Gastrocnemius medialis (tissue), 4 donors: ENCODE results near the gene PALM3. TPM values are rescaled to one million over a fixed set of nuclear protein-coding genes. Genes with fewer than 3 reads are reported as not detected.

Experiments used
- ATAC-seq, 2 donors: fragments of 150-250 bp; one replicate each; pipeline ENCODE4 v1.9.1; 2016
- DNase-seq, 2 donors: peaks; one replicate each; pipeline ENCODE4 v3.0.0-alpha.2; 2019
- H3K27ac ChIP-seq, 4 donors: fragments of 200-600 bp; sonication (generic); 1 replicate in 1 of 4; 2 replicates in 3 of 4; pipeline ENCODE4 v1.5.1; 2016 to 2018; ENCODE audit warnings: mild to moderate bottlenecking in 2 of 4, moderate library complexity in 1 of 4
- H3K27me3 ChIP-seq, 3 donors: fragments of 200-600 bp; sonication (generic) in 2 of 3; 1 replicate in 1 of 3; 2 replicates in 2 of 3; pipeline versions ENCODE4 v1.5.1 to v1.6.0; 2016 to 2019; ENCODE audit warnings: mild to moderate bottlenecking in 1 of 3, moderate library complexity in 1 of 3
- H3K36me3 ChIP-seq, 2 donors: fragments of 200-600 bp; sonication (generic) in 1 of 2; one replicate each; pipeline ENCODE4 v1.5.1; 2017 to 2018
- H3K4me1 ChIP-seq, 2 donors: fragments of 200-600 bp; sonication (generic) in 1 of 2; one replicate each; pipeline ENCODE4 v1.5.1; 2016 to 2017; ENCODE audit warnings: mild to moderate bottlenecking in 2 of 2
- H3K4me3 ChIP-seq, 4 donors: fragments of 200-600 bp; sonication (generic) in 3 of 4; 1 replicate in 1 of 4; 2 replicates in 3 of 4; pipeline ENCODE4 v1.5.1; 2016 to 2019; ENCODE audit warnings: mild to moderate bottlenecking in 2 of 4
- H3K9me3 ChIP-seq, 3 donors: fragments of 200-600 bp; sonication (generic) in 2 of 3; 1 replicate in 1 of 3; 2 replicates in 2 of 3; pipeline ENCODE4 v1.5.1; 2016 to 2019
- POLR2A ChIP-seq, 2 donors: fragments of 450-650 bp; IDR thresholded peaks; one replicate each; pipeline ENCODE4 v1.6.1; 2017; ENCODE audit warnings: antibody characterized with exemption in 2 of 2, mild to moderate bottlenecking in 2 of 2, moderate library complexity in 2 of 2
- in situ Hi-C, 4 donors: fragments of 200-750 bp; cut with MboI; loops; one replicate each; pipeline versions ENCODE4 v1.15.0 to v1.8.0; 2017; ENCODE audit warnings: low sequenced_read_pairs in 4 of 4
- intact Hi-C: fragments of 100-400 bp; cut with DNase I; formaldehyde crosslinking; loops from one replicate; pipeline ENCODE4 v1.15.1; 2023; ENCODE audit warnings: low total_unique reads
- total RNA-seq, 4 donors: library from RNA; depleted of rRNA; stranded (reverse); fragments of >200 nt; gene quantifications; one replicate each; pipeline versions ENCODE4 v1.1.0 to v1.2.3, GENCODE V29; 2016
- TF ChIP-seq, protein P1 (sequence below), 5 experiments: fragments of 450-650 bp in 3 of 5; fragments of 200-600 bp in 2 of 5; sonication (generic) in 2 of 5; IDR thresholded peaks in 4 of 5; conservative IDR thresholded peaks in 1 of 5; 1 replicate in 4 of 5; 2 replicates in 1 of 5; pipeline ENCODE4 v1.5.1; 2016 to 2019; ENCODE audit warnings: antibody characterized with exemption in 5 of 5, mild to moderate bottlenecking in 3 of 5, moderate library complexity in 3 of 5

The PALM3 gene
- total RNA-seq, 4 donors from 2014 or later = not detected

DNA sequence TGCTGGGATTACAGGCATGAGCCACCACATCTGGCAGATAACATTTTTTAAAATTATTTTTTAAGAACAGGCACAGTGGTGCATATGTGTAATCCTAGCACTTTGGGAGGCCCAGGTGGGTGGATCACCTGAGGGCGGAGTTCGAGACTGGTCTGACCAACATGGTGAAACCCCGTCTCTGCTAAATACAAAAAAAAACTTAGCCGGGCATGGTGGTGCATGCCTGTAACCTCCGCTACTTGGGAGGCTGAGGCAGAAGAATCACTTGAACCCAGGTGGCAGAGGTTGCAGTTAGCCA, 631 bp upstream of the PALM3 start:
- DNase-seq (no peak), ATAC-seq (no peak)
- intact Hi-C loops = no loop called here
- no peaks in the 10 kb centered on the region for H3K9me3 ChIP-seq
- in situ Hi-C loops = loop anchor here (25.0 kb wide), 2 partner anchors 450 to 475 kb away; no protein-coding TSS in a partner anchor
- no peaks in the 10 kb centered on the region for H3K36me3 ChIP-seq
- H3K27ac ChIP-seq = no peak overlapping the region
- no peak overlapping the region for H3K4me3 ChIP-seq
- H3K27me3 ChIP-seq = peaks cover 20 to 49% (median 35%) of the 10 kb centered on the region in 3 donors
- H3K4me1 ChIP-seq = peaks cover 0 to 4% of the 10 kb centered on the region in 2 donors
- TF ChIP-seq POLR2A (IDR thresholded peaks at IDR 0.05) = no peak
- TF ChIP-seq, protein P1, sequence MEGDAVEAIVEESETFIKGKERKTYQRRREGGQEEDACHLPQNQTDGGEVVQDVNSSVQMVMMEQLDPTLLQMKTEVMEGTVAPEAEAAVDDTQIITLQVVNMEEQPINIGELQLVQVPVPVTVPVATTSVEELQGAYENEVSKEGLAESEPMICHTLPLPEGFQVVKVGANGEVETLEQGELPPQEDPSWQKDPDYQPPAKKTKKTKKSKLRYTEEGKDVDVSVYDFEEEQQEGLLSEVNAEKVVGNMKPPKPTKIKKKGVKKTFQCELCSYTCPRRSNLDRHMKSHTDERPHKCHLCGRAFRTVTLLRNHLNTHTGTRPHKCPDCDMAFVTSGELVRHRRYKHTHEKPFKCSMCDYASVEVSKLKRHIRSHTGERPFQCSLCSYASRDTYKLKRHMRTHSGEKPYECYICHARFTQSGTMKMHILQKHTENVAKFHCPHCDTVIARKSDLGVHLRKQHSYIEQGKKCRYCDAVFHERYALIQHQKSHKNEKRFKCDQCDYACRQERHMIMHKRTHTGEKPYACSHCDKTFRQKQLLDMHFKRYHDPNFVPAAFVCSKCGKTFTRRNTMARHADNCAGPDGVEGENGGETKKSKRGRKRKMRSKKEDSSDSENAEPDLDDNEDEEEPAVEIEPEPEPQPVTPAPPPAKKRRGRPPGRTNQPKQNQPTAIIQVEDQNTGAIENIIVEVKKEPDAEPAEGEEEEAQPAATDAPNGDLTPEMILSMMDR (IDR thresholded peaks at IDR 0.05 in 4 of 5, conservative IDR thresholded peaks at IDR 0.05 in 1 of 5) = no peak

DNA sequence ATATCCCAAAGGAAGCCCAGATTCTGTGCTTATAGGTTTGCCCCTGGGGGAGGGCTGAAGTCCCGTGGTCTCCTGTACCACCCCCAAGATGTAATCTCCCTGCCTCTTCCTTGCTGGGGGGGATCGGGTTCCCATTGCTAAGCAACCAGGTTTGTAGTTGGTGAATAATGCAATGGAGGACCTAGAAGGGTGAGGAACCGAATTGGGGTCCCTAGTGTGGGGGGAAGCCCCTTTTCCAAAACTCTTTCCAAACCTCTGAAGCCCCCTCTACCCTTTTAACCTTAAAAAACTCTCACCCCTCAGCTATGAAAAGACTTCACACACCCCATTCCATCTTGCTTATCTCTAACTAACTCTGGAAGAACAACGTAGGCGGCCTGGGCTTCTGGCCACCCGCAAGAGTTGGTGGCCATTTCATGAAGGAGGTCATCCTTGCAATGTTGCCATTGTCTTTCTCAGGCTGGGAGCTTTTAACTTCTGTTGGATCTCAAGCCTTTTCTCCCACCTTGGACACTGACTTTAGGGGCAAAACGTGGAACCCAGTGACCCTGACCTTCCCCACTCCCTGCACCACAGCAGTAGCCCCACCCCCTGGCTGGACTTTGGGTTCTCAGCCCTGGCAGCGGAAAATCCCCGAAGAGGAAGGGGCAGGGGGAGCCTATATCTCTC, 661 bp downstream of the PALM3 start:
- peaks cover 0 to 4% of the 10 kb centered on the region in 2 donors for H3K4me1 ChIP-seq
- H3K27me3 ChIP-seq = peaks cover 20 to 60% (median 42%) of the 10 kb centered on the region in 3 donors
- no peak overlapping the region for H3K27ac ChIP-seq
- no peak for TF ChIP-seq POLR2A (IDR thresholded peaks at IDR 0.05)
- TF ChIP-seq, protein P1 (IDR thresholded peaks at IDR 0.05 in 4 of 5, conservative IDR thresholded peaks at IDR 0.05 in 1 of 5) = no peak
- H3K9me3 ChIP-seq = no peaks in the 10 kb centered on the region
- DNase-seq (no peak), ATAC-seq (no peak)
- in situ Hi-C loops (loop anchor here (25.0 kb wide), 2 partner anchors 449 to 474 kb away; no protein-coding TSS in a partner anchor), intact Hi-C loops (no loop called here)
- no peaks in the 10 kb centered on the region for H3K36me3 ChIP-seq
- no peak overlapping the region for H3K4me3 ChIP-seq

GRCh38 chr19:14059652-14060155, 2.2 kb downstream of the PALM3 start:
- no peaks in the 10 kb centered on the region for H3K9me3 ChIP-seq
- DNase-seq = no peak
- no peak overlapping the region for H3K4me3 ChIP-seq
- H3K27ac ChIP-seq = no peak overlapping the region
- in situ Hi-C loops = loop anchor here (10.0 to 25.0 kb wide), 3 partner anchors 165 to 472 kb away; no protein-coding TSS in a partner anchor
- intact Hi-C loops = no loop called here
- H3K4me1 ChIP-seq = peaks cover 0 to 4% of the 10 kb centered on the region in 2 donors
- no peak for ATAC-seq
- TF ChIP-seq POLR2A (IDR thresholded peaks at IDR 0.05) = no peak
- TF ChIP-seq, protein P1 (IDR thresholded peaks at IDR 0.05 in 4 of 5, conservative IDR thresholded peaks at IDR 0.05 in 1 of 5) = no peak
- H3K36me3 ChIP-seq = no peaks in the 10 kb centered on the region
- H3K27me3 ChIP-seq = peaks cover 20 to 60% (median 42%) of the 10 kb centered on the region in 3 donors

DNA sequence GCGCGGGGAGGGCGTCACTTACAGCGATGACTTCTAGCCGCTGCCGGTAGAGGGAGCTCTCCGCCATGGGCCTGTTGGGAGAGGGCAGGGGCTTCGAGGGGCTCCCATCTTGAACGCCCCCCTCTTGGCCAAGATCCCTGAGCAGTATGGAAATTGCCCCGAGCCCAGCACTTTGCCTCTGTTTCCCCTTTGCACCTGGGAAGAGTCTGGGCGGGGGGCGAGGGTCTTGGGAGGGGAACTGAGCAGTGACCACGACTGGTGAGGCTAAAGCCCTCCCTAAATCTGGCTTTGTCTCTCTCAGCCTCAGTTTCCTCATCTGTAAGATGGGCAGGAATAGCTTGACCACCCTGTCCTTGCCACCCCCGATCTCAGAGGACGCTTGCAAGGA, 2.8 kb downstream of the PALM3 start:
- Histone ChIP-seq H3K36me3 (no peaks in the 10 kb centered on the region), H3K27me3 (peaks cover 20 to 60% (median 42%) of the 10 kb centered on the region in 3 donors), H3K4me3 (no peak overlapping the region), H3K9me3 (no peaks in the 10 kb centered on the region), H3K4me1 (peaks cover 0 to 4% of the 10 kb centered on the region in 2 donors), H3K27ac (no peak overlapping the region)
- DNase-seq (no peak), ATAC-seq (no peak)
- no peak for TF ChIP-seq POLR2A (IDR thresholded peaks at IDR 0.05)
- TF ChIP-seq, protein P1 (IDR thresholded peaks at IDR 0.05 in 4 of 5, conservative IDR thresholded peaks at IDR 0.05 in 1 of 5) = peak in 4 of 5 experiments; percentile 49 to 68 (median 56)
- intact Hi-C loops = no loop called here
- in situ Hi-C loops = loop anchor here (10.0 to 25.0 kb wide), 3 partner anchors 164 to 472 kb away; no protein-coding TSS in a partner anchor
